Measurements from ENCODE around the gene TUBB1.
A peak's percentile ranks its signal among the peaks of the same experiment; 100 is the strongest.
"Not testable (repeated sequence)": the region's sequence is repeated elsewhere in the genome, so short reads cannot be mapped to it uniquely, and the experiment has no call there.

The TUBB1 gene

GRCh38 chr20:59019217-59019616 is at the start of gene TUBB1:
Gene TUBB1, plus strand, starts transcription at chr20:59019429. Its CDS starts 94 bp downstream, at chr20:59019523.
- no peak for DNase-seq (ENCODE audit: low read depth in 3 of 3)

GRCh38 chr20:58969439-58969838 is 49.8 kb upstream of the TUBB1 start:
- no peak for DNase-seq (ENCODE audit: low read depth in 3 of 3)

GRCh38 chr20:58970146-58970545 is 49.1 kb upstream of the TUBB1 start:
- no peak for DNase-seq (ENCODE audit: low read depth in 3 of 3)

DNA sequence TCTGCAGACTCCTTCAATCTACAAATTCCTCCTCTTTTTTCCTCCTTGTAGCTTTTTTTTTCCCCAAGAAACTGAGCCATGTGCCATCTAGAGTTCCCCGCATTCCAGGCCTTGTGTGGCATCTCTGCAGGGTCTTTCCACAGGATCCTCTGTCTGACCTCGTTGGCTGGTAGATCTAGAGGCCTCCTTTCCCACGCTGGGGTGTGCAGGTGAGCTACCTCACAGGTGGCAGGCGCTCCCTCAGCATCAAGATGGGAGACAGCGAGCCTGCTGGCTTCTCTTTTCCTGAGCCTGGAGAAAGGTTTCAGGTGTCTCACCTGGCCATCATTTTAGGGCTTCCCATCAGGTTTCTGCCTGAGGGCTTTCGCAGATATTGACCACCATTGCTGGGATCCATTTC is 47.8 kb upstream of the TUBB1 start:
- no peak for DNase-seq (ENCODE audit: low read depth in 3 of 3)

DNA sequence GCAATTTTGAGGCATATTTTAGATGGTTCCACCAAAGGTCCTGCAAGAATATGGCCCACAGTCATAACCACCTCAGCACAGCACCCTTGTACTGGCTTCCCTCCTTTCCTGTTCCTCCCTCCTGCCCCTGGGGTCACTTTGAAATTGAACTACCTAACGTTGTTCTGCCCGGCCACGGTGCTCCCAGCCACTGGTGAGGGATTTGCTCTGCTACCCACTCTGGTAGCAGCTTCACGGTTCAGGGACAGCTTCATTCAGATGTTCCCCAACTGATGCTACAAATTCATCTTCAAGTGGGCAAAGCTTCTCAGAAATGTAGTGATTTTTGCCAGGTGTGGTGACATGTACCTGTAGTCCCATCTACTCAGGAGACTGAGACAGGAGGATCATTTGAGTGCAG is 46.0 kb upstream of the TUBB1 start:
- DNase-seq (ENCODE audit: low read depth in 3 of 3): no peak

- DNase-seq (ENCODE audit: low read depth in 3 of 3): no peak
These were observed 45.4 kb upstream of the TUBB1 start for GRCh38 chr20:58973866-58974265.

DNA sequence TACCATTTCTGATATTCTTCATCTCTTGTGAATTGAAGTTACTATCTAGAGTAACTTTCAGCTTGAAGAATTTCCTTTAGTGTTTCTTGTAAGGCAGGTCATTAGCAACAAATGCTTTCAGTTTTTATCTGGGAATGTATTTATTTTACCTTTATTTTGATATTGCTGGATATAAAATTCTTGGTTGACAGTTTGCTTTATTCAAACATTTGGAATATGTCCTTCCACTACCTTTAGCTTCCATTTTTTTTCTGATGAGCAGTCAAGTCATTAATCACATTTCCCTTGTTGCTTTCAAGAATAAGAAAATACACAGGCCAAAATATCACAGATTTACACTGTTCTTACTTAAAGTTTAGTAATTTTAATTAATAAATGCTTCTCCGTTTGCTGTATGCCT is 43.9 kb upstream of the TUBB1 start:
- DNase-seq (ENCODE audit: low read depth in 3 of 3): no peak

- no peak for DNase-seq (ENCODE audit: low read depth in 3 of 3)
These were observed 43.0 kb upstream of the TUBB1 start for GRCh38 chr20:58976061-58976730.

- no peak for DNase-seq (ENCODE audit: low read depth in 3 of 3)
These were observed 40.7 kb upstream of the TUBB1 start for GRCh38 chr20:58978351-58979190.

GRCh38 chr20:58980711-58981627 is 38.3 kb upstream of the TUBB1 start, which contains the start of gene NELFCD:
Gene NELFCD, plus strand, starts transcription at chr20:58981256. Its CDS starts 54 bp downstream, at chr20:58981310.
- peak; percentile 75 to 88 (median 76) for DNase-seq (ENCODE audit: low read depth in 3 of 3)

DNA sequence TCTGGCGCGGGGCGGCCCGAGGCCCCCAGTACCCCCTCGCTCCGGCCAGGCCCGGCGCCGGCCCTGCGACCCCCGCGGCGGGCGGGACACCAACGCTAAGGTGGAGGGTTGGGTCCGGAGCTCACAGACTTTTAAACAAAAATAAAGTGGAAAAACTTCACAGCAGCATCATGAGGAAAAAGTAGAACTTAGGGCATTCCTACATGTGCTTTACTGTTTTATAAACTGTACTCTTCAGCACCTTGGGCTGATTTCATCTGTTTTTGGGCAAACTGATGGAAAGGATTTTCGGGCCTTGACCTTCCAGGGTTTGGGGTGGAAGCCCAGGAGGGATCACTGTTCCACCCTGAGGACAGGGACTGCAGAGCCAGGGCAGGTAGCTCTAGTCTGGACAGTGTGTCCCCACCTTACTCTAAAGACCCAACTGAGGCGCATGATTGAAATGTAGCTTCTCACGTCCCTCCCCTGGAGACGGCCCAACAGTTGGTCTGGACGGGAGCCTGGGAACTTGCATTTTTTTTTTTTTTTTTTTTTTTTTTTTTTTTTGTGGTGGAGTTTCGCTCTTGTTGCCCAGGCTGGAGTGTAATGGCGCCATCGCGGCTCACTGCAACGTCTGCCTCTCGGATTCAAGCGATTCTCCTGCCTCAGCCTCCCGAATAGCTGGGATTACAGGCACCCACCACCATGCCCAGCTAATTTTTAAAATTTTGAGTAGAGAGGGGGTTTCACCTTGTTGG is 37.4 kb upstream of the TUBB1 start:
- peak in 1 of 3 experiments; percentile 11 for DNase-seq (ENCODE audit: low read depth in 3 of 3)

GRCh38 chr20:58982406-58983114 is 36.7 kb upstream of the TUBB1 start:
- no peak for DNase-seq (ENCODE audit: low read depth in 3 of 3)

DNA sequence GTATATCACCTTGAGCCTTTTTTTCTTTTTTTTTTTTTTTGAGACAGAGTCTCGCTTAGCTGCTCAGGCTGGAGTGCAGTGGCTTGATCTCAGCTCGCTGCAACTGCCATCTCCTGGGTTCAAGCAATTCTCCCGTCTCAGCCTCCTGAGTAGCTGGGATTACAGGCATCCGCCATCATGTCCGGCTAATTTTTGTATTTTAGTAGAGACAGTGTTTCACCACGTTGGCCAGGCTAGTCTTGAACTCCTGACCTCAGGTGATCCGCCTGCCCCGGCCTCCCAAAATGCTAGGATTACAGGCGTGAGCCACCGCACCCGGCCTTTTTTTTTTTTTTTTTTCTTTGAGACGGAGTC is 36.1 kb upstream of the TUBB1 start:
- not testable (repeated sequence) for DNase-seq (ENCODE audit: low read depth in 3 of 3)

GRCh38 chr20:58984691-58985090 is 34.5 kb upstream of the TUBB1 start:
- DNase-seq (ENCODE audit: low read depth in 3 of 3): no peak

DNA sequence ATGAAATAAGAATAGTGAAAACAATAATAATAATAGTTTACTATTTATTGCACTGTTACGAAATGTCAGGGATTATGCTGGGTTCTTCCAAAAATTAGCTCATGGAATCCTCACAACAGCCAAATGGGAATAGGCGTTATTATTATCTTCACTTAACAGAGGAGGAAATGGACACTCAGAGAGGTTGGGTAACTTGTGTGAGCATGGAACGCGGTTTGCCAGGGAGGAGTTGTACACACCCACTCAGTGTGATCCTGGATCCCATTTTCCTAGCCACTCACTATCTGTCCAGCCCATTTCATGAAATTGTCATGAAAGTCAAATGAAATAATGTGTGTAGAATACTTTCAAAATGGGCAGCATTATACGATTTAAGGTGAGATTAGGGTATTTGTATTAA is 33.6 kb upstream of the TUBB1 start:
- DNase-seq (ENCODE audit: low read depth in 3 of 3): no peak

DNA sequence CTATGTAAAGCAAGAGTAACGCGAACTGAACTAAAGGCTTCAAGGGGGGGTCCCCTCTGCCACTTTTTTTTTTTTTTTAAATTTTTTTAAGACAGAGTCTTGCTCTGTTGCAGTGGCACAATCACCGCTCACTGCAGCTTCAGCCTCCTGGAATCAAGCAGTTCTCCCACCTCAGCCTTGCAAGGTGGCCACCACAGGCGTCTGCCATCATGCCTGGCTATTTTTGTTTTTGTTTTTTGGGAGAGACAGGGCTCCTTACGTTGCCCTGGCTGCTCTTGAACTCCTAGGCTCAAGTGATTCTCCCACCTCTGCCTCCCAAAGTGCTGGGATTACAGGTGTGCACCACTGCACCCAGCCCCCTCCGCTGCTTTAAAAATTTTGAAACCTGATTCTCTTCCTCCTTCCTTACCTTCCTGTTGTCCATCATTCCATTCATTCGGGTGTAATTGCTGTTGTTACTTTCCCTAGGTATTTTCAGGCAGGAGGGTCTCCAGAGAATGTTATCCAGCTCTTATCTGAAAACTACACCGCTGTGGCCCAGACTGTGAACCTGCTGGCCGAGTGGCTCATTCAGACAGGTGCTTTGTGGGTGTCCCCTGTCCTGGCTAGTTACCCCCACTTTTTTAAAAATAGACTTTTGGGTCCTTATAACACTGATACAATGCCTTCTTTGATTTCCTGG is 32.8 kb upstream of the TUBB1 start:
- DNase-seq (ENCODE audit: low read depth in 3 of 3): no peak

DNA sequence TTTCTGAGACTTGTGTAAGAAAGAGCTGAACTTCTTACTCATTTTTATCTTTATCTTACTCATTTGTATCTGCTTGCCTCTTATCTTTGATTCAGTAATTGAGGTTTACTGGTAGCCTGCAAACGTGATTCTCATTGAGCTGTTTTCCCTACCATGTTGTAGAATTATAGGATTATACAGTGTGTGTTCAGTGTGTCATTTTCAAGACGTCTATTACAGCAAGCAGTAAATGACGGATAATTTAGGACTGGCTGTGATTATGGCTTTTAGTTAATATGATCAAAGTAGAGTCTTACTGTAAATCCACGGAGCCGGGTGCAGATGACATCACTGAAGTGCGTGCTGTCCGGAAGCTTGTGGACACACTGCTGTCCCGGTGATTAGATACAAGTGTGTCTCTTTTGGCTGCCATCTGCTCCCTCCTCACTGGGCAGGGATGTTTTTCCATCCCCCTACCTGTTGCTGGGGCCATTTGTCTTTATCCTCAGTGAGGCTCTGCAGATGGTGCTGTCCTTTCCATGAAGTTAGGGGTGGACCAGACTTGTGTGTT is 32.2 kb upstream of the TUBB1 start:
- DNase-seq (ENCODE audit: low read depth in 3 of 3): no peak

- DNase-seq (ENCODE audit: low read depth in 3 of 3): no peak
These were observed 31.3 kb upstream of the TUBB1 start for GRCh38 chr20:58987790-58988564.

DNA sequence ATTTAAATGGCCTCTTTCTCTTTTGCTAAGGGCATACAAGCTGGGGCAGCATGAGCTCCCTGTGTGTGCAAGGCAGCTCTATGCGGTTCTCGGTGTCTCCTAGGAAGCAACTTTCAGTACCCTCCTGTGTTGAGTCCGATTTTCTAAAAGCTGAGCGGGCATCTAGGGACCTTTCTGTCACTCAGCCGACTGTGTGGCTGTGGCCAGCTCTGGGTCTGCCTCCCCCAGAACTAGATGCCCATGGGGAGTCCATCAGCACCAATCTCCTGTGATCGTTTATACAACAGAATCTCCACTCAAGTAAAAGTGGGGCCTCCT is 30.7 kb upstream of the TUBB1 start:
- no peak for DNase-seq (ENCODE audit: low read depth in 3 of 3)
